ENCODE measurements around the gene LTO1. TPM values are rescaled to one million over a fixed set of nuclear protein-coding genes. Genes with fewer than 3 reads are reported as not detected.
"Not testable (repeated sequence)": the region's sequence is repeated elsewhere in the genome, so short reads cannot be mapped to it uniquely, and the experiment has no call there.

The LTO1 gene
- polyA plus RNA-seq, 1 donor (not counting 4 experiments of a cell fraction or from before 2014, with no cell fraction given): 24.3 TPM

DNA sequence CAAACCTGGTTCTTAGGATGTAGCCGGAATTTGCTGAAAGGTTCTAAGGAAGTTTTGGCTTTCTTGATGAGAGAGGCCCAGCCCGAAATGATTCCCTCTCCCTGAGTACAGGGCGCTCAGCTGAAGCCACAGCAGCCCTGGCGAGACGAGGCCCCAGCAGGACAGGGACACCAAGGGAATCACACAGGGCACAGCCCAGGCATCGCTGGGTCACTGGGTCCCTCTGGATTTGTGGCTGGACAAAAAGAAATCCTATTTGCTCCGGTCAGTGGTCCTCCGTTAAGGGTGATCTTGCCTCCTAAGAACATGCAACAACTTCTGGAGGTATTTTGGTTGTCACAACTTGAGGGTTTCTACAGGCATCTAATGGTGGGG, 22.3 kb upstream of the LTO1 start:
- no peak for DNase-seq (ENCODE audit: low read depth, low spot score)
- Histone ChIP-seq H3K36me3 (ENCODE audit: control insufficient read depth in 2 of 2, extremely low read depth in 1 of 2, insufficient read depth in 2 of 2, low read length in 2 of 2) (no peaks in the 10 kb centered on the region), H3K4me2 (ENCODE audit: control insufficient read depth, extremely low read depth, insufficient read depth, low read depth, low read length) (no peak overlapping the region), H4K20me1 (ENCODE audit: control insufficient read depth, extremely low read depth, insufficient read depth, low read length) (no peaks in the 10 kb centered on the region), H3K4me3 (ENCODE audit: control insufficient read depth in 2 of 3, extremely low read depth in 1 of 3, insufficient read depth in 2 of 3, low read depth in 1 of 3, low read length in 3 of 3) (no peak overlapping the region), H3K4me1 (ENCODE audit: control insufficient read depth, extremely low read depth, insufficient read depth, low read length) (no peaks in the 10 kb centered on the region), H3K9me3 (ENCODE audit: control insufficient read depth, low read depth, low read length) (no peaks in the 10 kb centered on the region), H3K27me3 (ENCODE audit: control insufficient read depth, extremely low read depth, insufficient read depth, low read length) (peaks cover 34% of the 10 kb centered on the region), H3K9me1 (ENCODE audit: control insufficient read depth, extremely low read depth, insufficient read depth, low read length) (no peaks in the 10 kb centered on the region), H3K79me2 (ENCODE audit: control insufficient read depth, insufficient read depth, low read length) (no peaks in the 10 kb centered on the region), H3K27ac (ENCODE audit: control insufficient read depth, insufficient read depth, low read length) (no peak overlapping the region), H2AFZ (ENCODE audit: control insufficient read depth, low read length) (no peak overlapping the region), H3K9ac (ENCODE audit: control insufficient read depth, extremely low read depth, insufficient read depth, low read length) (no peak overlapping the region)
- TF ChIP-seq, protein P1, sequence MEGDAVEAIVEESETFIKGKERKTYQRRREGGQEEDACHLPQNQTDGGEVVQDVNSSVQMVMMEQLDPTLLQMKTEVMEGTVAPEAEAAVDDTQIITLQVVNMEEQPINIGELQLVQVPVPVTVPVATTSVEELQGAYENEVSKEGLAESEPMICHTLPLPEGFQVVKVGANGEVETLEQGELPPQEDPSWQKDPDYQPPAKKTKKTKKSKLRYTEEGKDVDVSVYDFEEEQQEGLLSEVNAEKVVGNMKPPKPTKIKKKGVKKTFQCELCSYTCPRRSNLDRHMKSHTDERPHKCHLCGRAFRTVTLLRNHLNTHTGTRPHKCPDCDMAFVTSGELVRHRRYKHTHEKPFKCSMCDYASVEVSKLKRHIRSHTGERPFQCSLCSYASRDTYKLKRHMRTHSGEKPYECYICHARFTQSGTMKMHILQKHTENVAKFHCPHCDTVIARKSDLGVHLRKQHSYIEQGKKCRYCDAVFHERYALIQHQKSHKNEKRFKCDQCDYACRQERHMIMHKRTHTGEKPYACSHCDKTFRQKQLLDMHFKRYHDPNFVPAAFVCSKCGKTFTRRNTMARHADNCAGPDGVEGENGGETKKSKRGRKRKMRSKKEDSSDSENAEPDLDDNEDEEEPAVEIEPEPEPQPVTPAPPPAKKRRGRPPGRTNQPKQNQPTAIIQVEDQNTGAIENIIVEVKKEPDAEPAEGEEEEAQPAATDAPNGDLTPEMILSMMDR (optimal IDR thresholded peaks at IDR 0.05 in 1 of 3, IDR thresholded peaks at IDR 0.05 in 1 of 3, conservative IDR thresholded peaks at IDR 0.05 in 1 of 3; ENCODE audit: extremely low read depth in 1 of 3, insufficient read depth in 2 of 3, low read length in 3 of 3): no peak
- TF ChIP-seq EZH2 (IDR thresholded peaks at IDR 0.05; ENCODE audit: low read length): no peak
- no peak for FAIRE-seq
- dilution Hi-C loops (cut with MboI; ENCODE audit: extremely low pct_ligation_motif_present, low sequenced_read_pairs): no loop called here

DNA sequence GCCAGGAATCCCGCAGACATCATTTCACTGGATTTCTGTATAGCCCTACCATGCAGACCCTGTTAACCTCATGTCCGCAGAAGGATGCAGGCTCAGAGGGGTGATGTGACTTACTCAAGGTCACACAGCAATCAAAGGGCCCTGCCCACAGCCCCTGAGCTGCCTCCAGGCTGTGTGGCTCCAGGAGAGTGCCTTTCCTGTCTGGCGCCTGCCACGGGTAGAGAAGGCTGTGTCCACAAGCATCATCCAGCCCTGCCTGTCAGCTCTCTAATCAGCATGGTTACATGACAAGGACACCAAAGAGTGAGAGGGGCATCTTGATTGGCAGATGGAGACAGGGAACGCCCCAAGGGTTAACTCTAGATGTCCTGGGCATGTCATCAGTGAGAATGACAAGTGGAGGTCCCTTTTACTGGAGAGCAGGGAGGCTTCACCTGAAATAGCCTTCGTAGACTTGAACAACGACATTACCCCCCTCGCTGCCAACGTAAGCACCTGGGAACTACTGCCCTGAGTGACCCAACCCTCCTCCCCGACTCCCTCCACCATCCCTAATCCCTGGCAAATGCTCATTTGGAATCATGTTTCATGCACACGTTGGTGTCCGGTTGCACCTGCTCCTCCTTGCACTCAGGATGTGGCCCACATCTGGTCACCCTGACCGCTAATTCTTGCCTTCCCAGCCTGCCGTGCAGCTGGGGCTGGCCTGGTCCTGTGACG, 21.8 kb upstream of the LTO1 start:
- dilution Hi-C loops (cut with MboI; ENCODE audit: extremely low pct_ligation_motif_present, low sequenced_read_pairs): no loop called here
- Histone ChIP-seq H3K4me3 (ENCODE audit: control insufficient read depth in 2 of 3, extremely low read depth in 1 of 3, insufficient read depth in 2 of 3, low read depth in 1 of 3, low read length in 3 of 3) (no peak overlapping the region), H3K9ac (ENCODE audit: control insufficient read depth, extremely low read depth, insufficient read depth, low read length) (no peak overlapping the region), H3K9me1 (ENCODE audit: control insufficient read depth, extremely low read depth, insufficient read depth, low read length) (no peaks in the 10 kb centered on the region), H3K27ac (ENCODE audit: control insufficient read depth, insufficient read depth, low read length) (no peak overlapping the region), H3K27me3 (ENCODE audit: control insufficient read depth, extremely low read depth, insufficient read depth, low read length) (peaks cover 28% of the 10 kb centered on the region), H3K4me2 (ENCODE audit: control insufficient read depth, extremely low read depth, insufficient read depth, low read depth, low read length) (no peak overlapping the region), H4K20me1 (ENCODE audit: control insufficient read depth, extremely low read depth, insufficient read depth, low read length) (no peaks in the 10 kb centered on the region), H3K36me3 (ENCODE audit: control insufficient read depth in 2 of 2, extremely low read depth in 1 of 2, insufficient read depth in 2 of 2, low read length in 2 of 2) (no peaks in the 10 kb centered on the region), H3K4me1 (ENCODE audit: control insufficient read depth, extremely low read depth, insufficient read depth, low read length) (no peaks in the 10 kb centered on the region), H2AFZ (ENCODE audit: control insufficient read depth, low read length) (no peak overlapping the region), H3K79me2 (ENCODE audit: control insufficient read depth, insufficient read depth, low read length) (no peaks in the 10 kb centered on the region), H3K9me3 (ENCODE audit: control insufficient read depth, low read depth, low read length) (no peaks in the 10 kb centered on the region)
- FAIRE-seq: no peak
- TF ChIP-seq EZH2 (IDR thresholded peaks at IDR 0.05; ENCODE audit: low read length): no peak
- TF ChIP-seq, protein P1 (optimal IDR thresholded peaks at IDR 0.05 in 1 of 3, IDR thresholded peaks at IDR 0.05 in 1 of 3, conservative IDR thresholded peaks at IDR 0.05 in 1 of 3; ENCODE audit: extremely low read depth in 1 of 3, insufficient read depth in 2 of 3, low read length in 3 of 3): no peak
- no peak for DNase-seq (ENCODE audit: low read depth, low spot score)

DNA sequence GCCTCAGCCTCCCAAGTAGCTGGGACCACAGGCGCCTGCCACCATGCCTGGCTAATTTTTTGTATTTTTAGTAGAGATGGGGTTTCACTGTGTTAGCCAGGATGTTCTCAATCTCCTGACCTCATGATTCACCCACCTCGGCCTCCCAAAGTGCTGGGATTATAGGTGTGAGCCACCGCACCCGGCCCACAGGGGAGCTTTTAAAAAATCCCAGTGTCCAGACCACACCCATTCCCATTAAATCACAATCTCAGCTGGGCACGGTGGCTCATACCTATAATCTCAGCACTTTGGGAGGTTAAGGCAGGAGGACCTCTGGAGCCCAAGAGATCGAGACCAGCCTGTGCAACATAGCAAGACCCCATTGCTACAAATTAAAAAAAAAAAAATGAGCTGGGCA, 20.8 kb upstream of the LTO1 start:
- DNase-seq (ENCODE audit: low read depth, low spot score); dilution Hi-C loops (cut with MboI; ENCODE audit: extremely low pct_ligation_motif_present, low sequenced_read_pairs); H3K36me3 ChIP-seq (ENCODE audit: control insufficient read depth in 2 of 2, extremely low read depth in 1 of 2, insufficient read depth in 2 of 2, low read length in 2 of 2); H3K4me1 ChIP-seq (ENCODE audit: control insufficient read depth, extremely low read depth, insufficient read depth, low read length); H3K9me3 ChIP-seq (ENCODE audit: control insufficient read depth, low read depth, low read length); H3K79me2 ChIP-seq (ENCODE audit: control insufficient read depth, insufficient read depth, low read length); H3K4me2 ChIP-seq (ENCODE audit: control insufficient read depth, extremely low read depth, insufficient read depth, low read depth, low read length); H2AFZ ChIP-seq (ENCODE audit: control insufficient read depth, low read length); H3K27ac ChIP-seq (ENCODE audit: control insufficient read depth, insufficient read depth, low read length); H4K20me1 ChIP-seq (ENCODE audit: control insufficient read depth, extremely low read depth, insufficient read depth, low read length); H3K9ac ChIP-seq (ENCODE audit: control insufficient read depth, extremely low read depth, insufficient read depth, low read length); H3K9me1 ChIP-seq (ENCODE audit: control insufficient read depth, extremely low read depth, insufficient read depth, low read length); FAIRE-seq; H3K4me3 ChIP-seq (ENCODE audit: control insufficient read depth in 2 of 3, extremely low read depth in 1 of 3, insufficient read depth in 2 of 3, low read depth in 1 of 3, low read length in 3 of 3): not testable (repeated sequence)
- H3K27me3 ChIP-seq (ENCODE audit: control insufficient read depth, extremely low read depth, insufficient read depth, low read length): peaks cover 19% of the 10 kb centered on the region

Data from keratinocyte (primary cell).